GM19438 (cell line): Measurements from ENCODE around the gene MROH7.
"Not testable (repeated sequence)": the region's sequence is repeated elsewhere in the genome, so short reads cannot be mapped to it uniquely, and the experiment has no call there.

ENCODE experiments used
- ATAC-seq: cut with Tn5 transposase; IDR thresholded peaks from one replicate; pipeline ENCODE4 v1.9.1; 2021; ENCODE audit warnings: low read depth; ENCODE audit not compliant: unreplicated experiment

MROH7 gene

GRCh38 chr1:54609301-54609921, 32.2 kb upstream of the MROH7 start:
- ATAC-seq: no peak

GRCh38 chr1:54610048-54610447, 31.5 kb upstream of the MROH7 start:
- no peak for ATAC-seq

- ATAC-seq: no peak
Measured at GRCh38 chr1:54610601-54611580, 30.7 kb upstream of the MROH7 start.

- no peak for ATAC-seq
Measured at GRCh38 chr1:54611621-54612020, 30.0 kb upstream of the MROH7 start.

GRCh38 chr1:54614024-54614423, 27.6 kb upstream of the MROH7 start:
- ATAC-seq: no peak

GRCh38 chr1:54614563-54614962, 27.0 kb upstream of the MROH7 start:
- ATAC-seq: no peak

GRCh38 chr1:54615531-54616279, 25.9 kb upstream of the MROH7 start:
- ATAC-seq: no peak

GRCh38 chr1:54619749-54620148, 21.8 kb upstream of the MROH7 start:
- ATAC-seq: no peak

GRCh38 chr1:54623216-54624007, 18.2 kb upstream of the MROH7 start, which contains the start of gene FAM151A:
FAM151A (minus strand) TSS chr1:54623525; CDS start chr1:54623395, 130 bp downstream.
- ATAC-seq: no peak

- ATAC-seq: no peak
Measured at GRCh38 chr1:54624466-54625464, 16.8 kb upstream of the MROH7 start.

- ATAC-seq: no peak
Measured at GRCh38 chr1:54627196-54627595, 14.4 kb upstream of the MROH7 start.

GRCh38 chr1:54635804-54636203, 5.8 kb upstream of the MROH7 start:
- ATAC-seq: not testable (repeated sequence)

- ATAC-seq: not testable (repeated sequence)
Measured at GRCh38 chr1:54636461-54637446, 4.8 kb upstream of the MROH7 start.

- ATAC-seq: no peak
Measured at GRCh38 chr1:54640361-54640760, 1.2 kb upstream of the MROH7 start.

- no peak for ATAC-seq
Measured at GRCh38 chr1:54643736-54644135, 2.1 kb downstream of the MROH7 start.

- no peak for ATAC-seq
Measured at GRCh38 chr1:54645806-54646676, 4.5 kb downstream of the MROH7 start.
